ENCODE results near the gene SLC6A6.

GRCh38 chr3:14398797-14399106, 3.7 kb upstream of the SLC6A6 start:
- TF ChIP-seq YY1 (IDR thresholded peaks at IDR 0.05; ENCODE audit: insufficient read depth, insufficient read length) (no peak), SUZ12 (IDR thresholded peaks at IDR 0.05; ENCODE audit: extremely low read depth, insufficient read depth, insufficient read length) (no peak)
